GM12891 (cell line): ENCODE results near the gene TSPAN16.

Experiments
- PAX5 ChIP-seq: IDR thresholded peaks from 2 replicates; pipeline ENCODE4 v1.6.1; 2011; ENCODE audit warnings: low read length, moderate library complexity, mild to moderate bottlenecking; ENCODE audit not compliant: insufficient read depth, severe bottlenecking
- POLR2A ChIP-seq: IDR thresholded peaks from 2 replicates; pipeline ENCODE4 v1.6.1; 2011; ENCODE audit warnings: low read depth, low read length, control low read depth
- POLR2AphosphoS5 ChIP-seq: IDR thresholded peaks from 2 replicates; pipeline ENCODE4 v1.6.1; 2011; ENCODE audit warnings: low read depth, low read length, control low read depth
- SPI1 ChIP-seq: IDR thresholded peaks from 2 replicates; pipeline ENCODE4 v1.6.1; 2011; ENCODE audit warnings: low read depth, low read length, control low read depth
- TAF1 ChIP-seq: IDR thresholded peaks from 2 replicates; pipeline ENCODE4 v1.6.1; 2011; ENCODE audit warnings: low read depth, low read length, control low read depth

DNA sequence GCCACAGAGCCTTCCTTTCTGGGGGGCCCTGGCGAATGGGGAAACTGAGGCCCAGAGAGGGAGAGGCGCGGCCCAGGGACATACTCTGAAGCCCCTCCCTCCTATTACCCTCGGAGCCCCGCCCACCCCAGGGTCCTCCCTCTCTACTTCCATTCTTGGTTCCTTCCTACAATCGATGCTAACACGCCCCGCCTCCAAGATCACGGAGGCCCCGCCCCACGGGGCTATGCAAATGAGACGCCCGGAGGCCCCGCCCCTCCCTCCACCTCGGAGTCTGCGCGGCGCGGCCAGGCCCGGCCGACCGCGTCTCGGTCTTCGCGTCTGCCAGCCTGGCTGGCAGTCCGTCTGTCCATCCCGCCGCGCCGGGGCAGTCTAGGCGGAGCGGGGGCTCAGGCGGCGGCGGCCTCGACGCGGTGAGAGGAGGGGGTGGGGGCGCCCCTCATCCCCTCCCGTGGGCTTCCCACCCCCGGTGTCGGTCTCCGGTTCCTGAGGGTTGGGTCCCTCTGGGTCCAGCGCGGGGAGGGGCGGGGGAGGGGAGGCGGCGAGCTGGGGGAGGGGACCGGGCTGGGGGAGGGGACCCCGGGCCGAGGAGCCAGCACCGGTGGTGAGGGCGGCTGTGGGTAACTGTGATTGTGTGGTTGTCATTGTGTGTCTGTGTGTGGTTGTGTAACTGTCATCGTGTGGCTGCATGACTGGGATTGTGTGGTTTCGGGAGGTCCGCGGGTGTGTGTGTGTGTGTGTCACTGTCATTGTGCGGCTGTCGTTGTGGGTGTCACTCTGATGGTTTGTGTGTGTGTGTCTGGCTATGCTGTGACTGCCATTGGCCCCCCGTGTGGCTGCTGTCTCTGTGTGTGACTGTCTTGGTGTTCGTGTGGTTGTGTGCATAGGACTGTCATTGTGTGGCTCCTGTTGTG lies 59.5 kb downstream of the TSPAN16 start, which contains the start of gene PLPPR2:
- TF ChIP-seq POLR2A (no peak), TAF1 (no peak), POLR2AphosphoS5 (no peak), PAX5 (no peak), SPI1 (no peak)
